ENCODE results near the gene PLEKHM3. TPM values are rescaled to one million over a fixed set of nuclear protein-coding genes. Genes with fewer than 3 reads are reported as not detected.

PLEKHM3 gene
- total RNA-seq, 1 donor = 23.5 TPM

DNA sequence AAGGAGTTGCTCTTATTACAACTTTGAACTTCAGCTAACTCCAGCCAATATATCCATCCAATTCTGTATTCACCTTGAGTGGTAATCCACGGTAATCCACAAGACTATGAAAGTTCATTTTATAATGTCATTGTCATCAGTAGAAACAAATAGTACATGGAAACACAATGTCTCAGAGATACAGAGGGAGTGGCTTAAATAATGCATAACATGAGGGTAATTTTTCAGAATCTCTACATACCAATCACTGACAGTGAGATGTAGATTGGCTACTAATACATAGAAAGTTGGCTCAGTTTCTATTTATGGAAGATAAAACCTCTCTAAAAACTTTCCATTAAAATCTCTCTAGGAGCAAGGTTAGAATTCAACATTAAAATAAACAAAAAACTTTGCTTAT is 93.2 kb downstream of the PLEKHM3 start:
- no peaks in the 10 kb centered on the region for H3K36me3 ChIP-seq (ENCODE audit: insufficient read depth, low read length)
- no peak for DNase-seq (ENCODE audit: insufficient read length, low spot score, missing footprints)
- H3K4me3 ChIP-seq (ENCODE audit: insufficient read depth, low read length) = no peak overlapping the region
- no peaks in the 10 kb centered on the region for H3K27me3 ChIP-seq (ENCODE audit: insufficient read depth, low read length)
- no peaks in the 10 kb centered on the region for H4K20me1 ChIP-seq (ENCODE audit: insufficient read depth, low read length)
- no peak overlapping the region for H3K27ac ChIP-seq (ENCODE audit: low read depth, low read length)
- TF ChIP-seq, protein P1, sequence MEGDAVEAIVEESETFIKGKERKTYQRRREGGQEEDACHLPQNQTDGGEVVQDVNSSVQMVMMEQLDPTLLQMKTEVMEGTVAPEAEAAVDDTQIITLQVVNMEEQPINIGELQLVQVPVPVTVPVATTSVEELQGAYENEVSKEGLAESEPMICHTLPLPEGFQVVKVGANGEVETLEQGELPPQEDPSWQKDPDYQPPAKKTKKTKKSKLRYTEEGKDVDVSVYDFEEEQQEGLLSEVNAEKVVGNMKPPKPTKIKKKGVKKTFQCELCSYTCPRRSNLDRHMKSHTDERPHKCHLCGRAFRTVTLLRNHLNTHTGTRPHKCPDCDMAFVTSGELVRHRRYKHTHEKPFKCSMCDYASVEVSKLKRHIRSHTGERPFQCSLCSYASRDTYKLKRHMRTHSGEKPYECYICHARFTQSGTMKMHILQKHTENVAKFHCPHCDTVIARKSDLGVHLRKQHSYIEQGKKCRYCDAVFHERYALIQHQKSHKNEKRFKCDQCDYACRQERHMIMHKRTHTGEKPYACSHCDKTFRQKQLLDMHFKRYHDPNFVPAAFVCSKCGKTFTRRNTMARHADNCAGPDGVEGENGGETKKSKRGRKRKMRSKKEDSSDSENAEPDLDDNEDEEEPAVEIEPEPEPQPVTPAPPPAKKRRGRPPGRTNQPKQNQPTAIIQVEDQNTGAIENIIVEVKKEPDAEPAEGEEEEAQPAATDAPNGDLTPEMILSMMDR (IDR thresholded peaks at IDR 0.05; ENCODE audit: extremely low read depth, low read depth, low read length) = no peak
- H2AFZ ChIP-seq (ENCODE audit: low read length) = no peak overlapping the region
- peaks cover 4% of the 10 kb centered on the region for H3K4me1 ChIP-seq (ENCODE audit: insufficient read depth, low read length)
- no peaks in the 10 kb centered on the region for H3K79me2 ChIP-seq (ENCODE audit: insufficient read depth, low read length)
- no peak overlapping the region for H3K4me2 ChIP-seq (ENCODE audit: insufficient read depth, low read length)
- no peaks in the 10 kb centered on the region for H3K9me3 ChIP-seq (ENCODE audit: low read depth, low read length)

DNA sequence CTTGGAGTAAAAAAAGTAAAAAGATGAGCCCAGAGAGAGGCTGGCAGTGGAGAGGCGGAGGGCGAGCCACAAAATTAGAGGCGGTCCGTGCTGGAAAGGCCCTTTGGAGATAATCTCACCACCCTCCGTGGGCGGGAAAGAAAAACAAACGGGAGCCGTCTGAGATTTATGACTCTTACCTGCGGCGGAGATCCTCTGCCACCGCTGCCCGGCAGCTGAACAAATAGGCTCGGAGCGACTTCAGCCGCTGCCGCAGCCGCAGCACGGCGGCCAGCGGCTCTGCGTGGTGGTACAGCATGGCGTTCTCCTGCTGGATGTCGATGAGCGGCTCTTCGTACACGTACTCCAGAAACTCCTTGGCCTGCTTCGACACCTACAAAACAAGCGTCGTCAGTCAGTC is 94.6 kb downstream of the PLEKHM3 start:
- Histone ChIP-seq H4K20me1 (ENCODE audit: insufficient read depth, low read length) (no peaks in the 10 kb centered on the region), H3K4me2 (ENCODE audit: insufficient read depth, low read length) (peak overlapping the region; percentile 65), H3K4me3 (ENCODE audit: insufficient read depth, low read length) (peak overlapping the region; percentile 64), H3K27me3 (ENCODE audit: insufficient read depth, low read length) (no peaks in the 10 kb centered on the region), H3K36me3 (ENCODE audit: insufficient read depth, low read length) (no peaks in the 10 kb centered on the region), H2AFZ (ENCODE audit: low read length) (peak overlapping the region; percentile 84), H3K79me2 (ENCODE audit: insufficient read depth, low read length) (no peaks in the 10 kb centered on the region), H3K9me3 (ENCODE audit: low read depth, low read length) (no peaks in the 10 kb centered on the region), H3K27ac (ENCODE audit: low read depth, low read length) (no peak overlapping the region), H3K4me1 (ENCODE audit: insufficient read depth, low read length) (peaks cover 14% of the 10 kb centered on the region)
- DNase-seq (ENCODE audit: insufficient read length, low spot score, missing footprints) = no peak
- TF ChIP-seq, protein P1 (IDR thresholded peaks at IDR 0.05; ENCODE audit: extremely low read depth, low read depth, low read length) = no peak

DNA sequence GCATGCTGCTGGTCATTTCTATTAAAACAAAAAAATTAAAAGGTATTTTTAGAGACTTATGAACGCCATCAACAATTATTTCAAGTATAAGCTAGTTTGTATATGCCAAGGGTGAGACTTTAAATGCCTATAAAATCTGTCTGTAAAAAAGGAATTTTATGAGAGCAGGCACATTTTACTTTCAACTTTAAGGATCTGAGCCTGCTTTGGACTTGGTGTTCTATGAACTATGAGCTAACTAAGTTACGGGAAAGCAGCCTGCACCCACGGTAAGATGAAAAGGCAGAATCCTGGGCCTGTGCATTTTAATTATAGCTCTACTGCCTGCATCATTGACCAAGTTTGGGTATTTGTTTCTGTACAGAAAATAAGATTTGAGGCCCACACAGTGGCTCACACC is 95.4 kb downstream of the PLEKHM3 start:
- no peaks in the 10 kb centered on the region for H3K9me3 ChIP-seq (ENCODE audit: low read depth, low read length)
- H3K36me3 ChIP-seq (ENCODE audit: insufficient read depth, low read length) = no peaks in the 10 kb centered on the region
- peaks cover 19% of the 10 kb centered on the region for H3K4me1 ChIP-seq (ENCODE audit: insufficient read depth, low read length)
- H3K4me3 ChIP-seq (ENCODE audit: insufficient read depth, low read length) = no peak overlapping the region
- TF ChIP-seq, protein P1 (IDR thresholded peaks at IDR 0.05; ENCODE audit: extremely low read depth, low read depth, low read length) = no peak
- DNase-seq (ENCODE audit: insufficient read length, low spot score, missing footprints) = no peak
- H3K79me2 ChIP-seq (ENCODE audit: insufficient read depth, low read length) = no peaks in the 10 kb centered on the region
- H2AFZ ChIP-seq (ENCODE audit: low read length) = no peak overlapping the region
- H3K4me2 ChIP-seq (ENCODE audit: insufficient read depth, low read length) = no peak overlapping the region
- H3K27me3 ChIP-seq (ENCODE audit: insufficient read depth, low read length) = no peaks in the 10 kb centered on the region
- no peaks in the 10 kb centered on the region for H4K20me1 ChIP-seq (ENCODE audit: insufficient read depth, low read length)
- no peak overlapping the region for H3K27ac ChIP-seq (ENCODE audit: low read depth, low read length)

DNA sequence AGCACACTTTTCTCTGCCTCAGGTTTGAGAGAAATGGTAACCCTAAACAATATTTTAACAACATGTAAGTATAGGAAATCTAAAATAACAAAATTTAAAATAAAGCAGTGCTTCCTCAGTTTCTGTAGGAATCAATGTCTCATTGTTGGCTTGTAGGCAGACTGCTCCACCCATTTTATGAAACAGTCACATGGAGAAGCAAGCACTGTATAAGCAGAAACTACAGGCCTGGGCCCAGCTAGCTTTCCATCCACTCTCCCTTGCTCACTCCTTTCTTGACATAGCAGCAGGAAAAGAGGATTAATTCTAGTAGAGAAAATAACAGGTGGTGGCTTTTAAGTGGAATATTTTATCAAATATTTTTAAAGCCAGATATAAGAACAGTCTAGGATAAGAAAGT is 97.2 kb downstream of the PLEKHM3 start:
- DNase-seq (ENCODE audit: insufficient read length, low spot score, missing footprints) = peak; percentile 69
- Histone ChIP-seq H3K27ac (ENCODE audit: low read depth, low read length) (no peak overlapping the region), H3K9me3 (ENCODE audit: low read depth, low read length) (no peaks in the 10 kb centered on the region), H3K36me3 (ENCODE audit: insufficient read depth, low read length) (no peaks in the 10 kb centered on the region), H3K4me2 (ENCODE audit: insufficient read depth, low read length) (no peak overlapping the region), H3K27me3 (ENCODE audit: insufficient read depth, low read length) (no peaks in the 10 kb centered on the region), H3K4me3 (ENCODE audit: insufficient read depth, low read length) (no peak overlapping the region), H3K4me1 (ENCODE audit: insufficient read depth, low read length) (peaks cover 19% of the 10 kb centered on the region), H3K79me2 (ENCODE audit: insufficient read depth, low read length) (no peaks in the 10 kb centered on the region), H4K20me1 (ENCODE audit: insufficient read depth, low read length) (no peaks in the 10 kb centered on the region), H2AFZ (ENCODE audit: low read length) (no peak overlapping the region)
- TF ChIP-seq, protein P1 (IDR thresholded peaks at IDR 0.05; ENCODE audit: extremely low read depth, low read depth, low read length) = no peak
